ENCODE data around the gene OXSM. TPM values are rescaled to one million over a fixed set of nuclear protein-coding genes. Genes with fewer than 3 reads are reported as not detected.

The OXSM gene
- total RNA-seq, 1 donor from 2014 or later, result 13.0 TPM

Other genes with a start within 250 kb of the OXSM start
- gene TOP2B, start 125.2 kb upstream of the OXSM start, total RNA-seq, result 24.5 TPM
- 16.5 TPM for gene NGLY1, start 6.6 kb upstream of the OXSM start, total RNA-seq